Thyroid gland (tissue), 4 donors: ENCODE measurements around the gene OST4. TPM values are rescaled to one million over a fixed set of nuclear protein-coding genes. Genes with fewer than 3 reads are reported as not detected.

Experiments
- DNase-seq, 2 donors: peaks; one replicate each; pipeline ENCODE4 v3.0.0-alpha.2; 2019
- H3K27ac ChIP-seq, 3 donors: fragments of 200-600 bp; sonication (generic); 1 replicate in 2 of 3; 2 replicates in 1 of 3; pipeline ENCODE4 v1.5.1; 2016 to 2019; ENCODE audit warnings: mild to moderate bottlenecking in 1 of 3, moderate library complexity in 1 of 3
- H3K27me3 ChIP-seq: fragments of 200-600 bp; sonication (generic); one replicate; pipeline ENCODE4 v1.5.1; 2019
- H3K36me3 ChIP-seq, 2 donors: fragments of 200-600 bp; sonication (generic); one replicate each; pipeline ENCODE4 v1.5.1; 2016 to 2019
- H3K4me1 ChIP-seq, 2 donors: fragments of 200-600 bp; sonication (generic); one replicate each; pipeline ENCODE4 v1.5.1; 2017 to 2019
- H3K4me3 ChIP-seq, 3 donors: fragments of 200-600 bp; sonication (generic); replicated peaks in 1 of 3; 1 replicate in 2 of 3; 2 replicates in 1 of 3; pipeline ENCODE4 v1.5.1; 2016; ENCODE audit warnings: mild to moderate bottlenecking in 1 of 3
- H3K9me3 ChIP-seq: fragments of 200-600 bp; sonication (generic); one replicate; pipeline ENCODE4 v1.5.1; 2017
- CTCF ChIP-seq, 6 experiments: fragments of 200-600 bp in 3 of 6; fragments of 450-650 bp in 3 of 6; sonication (generic) in 3 of 6; IDR thresholded peaks; one replicate each; pipeline ENCODE4 v1.5.1; 2016 to 2019; ENCODE audit warnings: antibody characterized with exemption in 6 of 6, mild to moderate bottlenecking in 2 of 6, inconsistent platforms in 1 of 6, moderate library complexity in 1 of 6
- POLR2A ChIP-seq, 2 donors: fragments of 450-650 bp; IDR thresholded peaks; one replicate each; pipeline ENCODE4 v1.6.1; 2017; ENCODE audit warnings: antibody characterized with exemption in 2 of 2, mild to moderate bottlenecking in 2 of 2, moderate library complexity in 1 of 2
- WGBS, 2 donors: methylation state at CpG; one replicate each; pipeline ENCODE4 v1.1.5; 2017; 5-methylcytosine and 5-hydroxymethylcytosine counted together
- intact Hi-C: fragments of 100-400 bp; cut with DNase I; formaldehyde crosslinking; loops from one replicate; pipeline ENCODE4 v1.15.1; 2023
- total RNA-seq, 4 donors: library from RNA; depleted of rRNA; stranded (reverse); fragments of >200 nt; gene quantifications; one replicate each; pipeline ENCODE4 v1.2.3, GENCODE V29; 2016

Gene OST4
- total RNA-seq, 4 donors from 2014 or later = 235 to 467 (median 261) TPM

DNA sequence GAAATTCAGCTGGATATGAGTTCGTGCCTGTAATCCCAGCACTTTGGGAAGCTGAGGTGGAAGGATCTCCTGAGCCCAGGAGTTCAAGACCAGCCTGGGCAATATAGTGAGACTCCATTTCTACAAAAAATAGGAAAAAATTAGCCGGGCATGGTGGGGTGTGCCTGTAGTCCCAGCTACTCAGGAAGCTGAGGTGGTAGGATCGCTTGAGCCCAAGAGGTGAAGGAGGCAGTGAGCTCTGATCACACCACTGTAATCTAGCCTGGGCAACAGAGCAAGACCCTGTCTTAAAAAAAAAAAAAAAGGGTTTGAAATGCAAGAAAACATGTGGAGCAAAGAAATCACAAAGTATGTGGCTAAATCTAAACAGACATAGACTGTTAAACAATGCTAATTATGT lies 37.6 kb upstream of the OST4 start:
- DNase-seq = no peak
- Histone ChIP-seq H3K9me3 (no peaks in the 10 kb centered on the region), H3K4me1 (peaks cover 5 to 13% of the 10 kb centered on the region in 2 donors), H3K36me3 (no peaks in the 10 kb centered on the region), H3K27me3 (no peaks in the 10 kb centered on the region), H3K27ac (no peak overlapping the region), H3K4me3 (no peak overlapping the region)
- no peak for TF ChIP-seq CTCF (IDR thresholded peaks at IDR 0.05)
- no peak for TF ChIP-seq POLR2A (IDR thresholded peaks at IDR 0.05)
- 87 to 99% methylated on average over 3 of the region's 3 CpGs for WGBS, 2 donors
- intact Hi-C loops = no loop called here

DNA sequence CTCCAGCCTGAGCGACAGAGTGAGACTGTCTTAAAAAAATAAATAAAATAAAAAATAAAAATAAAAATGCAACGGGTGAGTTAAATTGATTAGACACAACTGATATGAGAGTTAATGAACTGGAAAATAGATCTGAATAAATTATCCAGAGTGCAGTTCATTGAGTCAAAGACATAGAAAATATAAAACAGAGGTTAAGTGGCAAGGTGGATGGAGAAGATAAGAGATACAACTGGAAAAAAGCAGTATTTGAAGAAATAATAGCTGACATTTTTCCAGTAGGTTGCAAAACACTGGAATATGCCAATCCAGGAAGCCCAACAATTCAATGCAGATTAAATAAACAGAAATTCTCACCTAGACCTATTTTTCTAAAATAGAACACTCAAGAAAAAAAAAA lies 36.8 kb upstream of the OST4 start:
- H3K4me3 ChIP-seq = no peak overlapping the region
- intact Hi-C loops = no loop called here
- no peak for TF ChIP-seq POLR2A (IDR thresholded peaks at IDR 0.05)
- TF ChIP-seq CTCF (IDR thresholded peaks at IDR 0.05) = no peak
- H3K9me3 ChIP-seq = no peaks in the 10 kb centered on the region
- DNase-seq = no peak
- H3K27me3 ChIP-seq = no peaks in the 10 kb centered on the region
- no peaks in the 10 kb centered on the region for H3K36me3 ChIP-seq
- WGBS, 2 donors = 86 to 96% methylated on average over 2 of the region's 2 CpGs
- H3K27ac ChIP-seq = no peak overlapping the region
- H3K4me1 ChIP-seq = peaks cover 5 to 13% of the 10 kb centered on the region in 2 donors

- TF ChIP-seq POLR2A (IDR thresholded peaks at IDR 0.05) = no peak
- TF ChIP-seq CTCF (IDR thresholded peaks at IDR 0.05) = no peak
- WGBS, 2 donors = 16 to 23% methylated on average over 3 of the region's 3 CpGs
- DNase-seq = no peak
- no peak overlapping the region for H3K4me3 ChIP-seq
- no peaks in the 10 kb centered on the region for H3K36me3 ChIP-seq
- no peaks in the 10 kb centered on the region for H3K27me3 ChIP-seq
- peaks cover 5 to 13% of the 10 kb centered on the region in 2 donors for H3K4me1 ChIP-seq
- H3K27ac ChIP-seq = peak overlapping the region in 1 of 3 donors; percentile 9
- no peaks in the 10 kb centered on the region for H3K9me3 ChIP-seq
- intact Hi-C loops = no loop called here
Measured at GRCh38 chr2:27105981-27106380, 34.5 kb upstream of the OST4 start.

DNA sequence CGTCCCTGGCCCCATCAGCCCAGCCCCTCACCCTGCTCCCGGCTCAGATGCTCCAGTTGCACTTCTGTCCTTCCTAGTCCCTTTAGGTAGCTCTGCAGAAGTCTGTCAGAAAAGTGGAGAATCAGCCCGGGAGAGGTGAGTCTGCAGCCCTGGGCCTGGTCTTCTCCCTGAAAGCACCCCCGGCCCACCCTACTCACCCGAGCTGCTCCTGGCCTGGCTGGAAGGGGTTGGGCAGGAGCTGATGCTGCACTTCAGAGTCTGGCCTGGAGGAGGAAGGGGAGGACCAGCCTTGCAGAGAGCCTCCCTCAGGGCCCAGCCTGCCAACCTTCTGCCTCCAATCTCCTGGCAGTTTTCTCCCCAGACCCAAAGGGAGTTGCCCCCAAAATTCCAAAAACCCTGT lies 30.9 kb upstream of the OST4 start:
- Histone ChIP-seq H3K4me3 (no peak overlapping the region), H3K36me3 (no peaks in the 10 kb centered on the region), H3K27ac (no peak overlapping the region), H3K27me3 (no peaks in the 10 kb centered on the region), H3K9me3 (no peaks in the 10 kb centered on the region), H3K4me1 (peaks cover 5 to 13% of the 10 kb centered on the region in 2 donors)
- intact Hi-C loops = no loop called here
- whole genome bisulfite sequencing, 2 donors = 78 to 93% methylated on average over 2 to 3 of the region's 5 CpGs
- no peak for DNase-seq
- TF ChIP-seq POLR2A (IDR thresholded peaks at IDR 0.05) (no peak), CTCF (IDR thresholded peaks at IDR 0.05) (no peak)

- WGBS, 2 donors = 84 to 90% methylated on average over 7 to 10 of the region's 10 CpGs
- DNase-seq = no peak
- Histone ChIP-seq H3K9me3 (no peaks in the 10 kb centered on the region), H3K36me3 (no peaks in the 10 kb centered on the region), H3K27ac (no peak overlapping the region), H3K4me3 (no peak overlapping the region), H3K4me1 (peaks cover 0 to 10% of the 10 kb centered on the region in 2 donors), H3K27me3 (no peaks in the 10 kb centered on the region)
- intact Hi-C loops = no loop called here
- TF ChIP-seq CTCF (IDR thresholded peaks at IDR 0.05) (no peak), POLR2A (IDR thresholded peaks at IDR 0.05) (no peak)
Measured at GRCh38 chr2:27100036-27100435, 28.6 kb upstream of the OST4 start.
